Esophagus (tissue), 2 donors: ENCODE results near the gene NUP93. TPM values are rescaled to one million over a fixed set of nuclear protein-coding genes. Genes with fewer than 3 reads are reported as not detected.

ENCODE experiments used
- polyA plus RNA-seq, 2 donors: library from polyadenylated mRNA; stranded (reverse); fragments of 200-250 nt; gene quantifications; one replicate each; pipeline ENCODE4 v1.2.3, GENCODE V29; 2013
- donor health status: healthy with polysubstance abuse.
- donor health status: Bipolar disorder and iron deficiency.

NUP93 gene
- polyA plus RNA-seq, 2 donors, result 36.0 to 38.0 TPM

Other genes starting within 250 kb of the NUP93 start
- gene BBS2, start 210.1 kb upstream of the NUP93 start, polyA plus RNA-seq, result 10 to 100 TPM; 24.2 to 29.0 TPM
- 1 to 10 TPM; 1.3 to 7.4 TPM for gene MT4, start 165.1 kb upstream of the NUP93 start, polyA plus RNA-seq
- gene MT3, start 140.6 kb upstream of the NUP93 start, polyA plus RNA-seq, result under 1 TPM; 0.67 to 0.96 TPM
- 100 to 1,000 TPM; 264 to 473 TPM for gene MT2A, start 121.5 kb upstream of the NUP93 start, polyA plus RNA-seq
- gene MT1E, start 104.3 kb upstream of the NUP93 start, polyA plus RNA-seq, result 100 to 1,000 TPM; 232 to 268 TPM
- gene MT1M, start 97.5 kb upstream of the NUP93 start, polyA plus RNA-seq, result 1 to 10 TPM; 4.0 to 9.1 TPM
- gene MT1A, start 91.5 kb upstream of the NUP93 start, polyA plus RNA-seq, result 10 to 100 TPM in 1 of 2 donors, 1 to 10 TPM in 1; 9.8 to 10.3 TPM
- under 1 TPM in 1 of 2 donors, not detected in 1; 0.68 TPM for gene MT1B, start 78.2 kb upstream of the NUP93 start, polyA plus RNA-seq
- gene MT1F, start 72.2 kb upstream of the NUP93 start, polyA plus RNA-seq, result 10 to 100 TPM; 11.0 to 11.2 TPM
- 100 to 1,000 TPM; 459 to 751 TPM for gene MT1G, start 62.1 kb upstream of the NUP93 start, polyA plus RNA-seq
- 10 to 100 TPM; 32.9 to 63.3 TPM for gene MT1H, start 60.3 kb upstream of the NUP93 start, polyA plus RNA-seq
- 1,000 to 10,000 TPM; 1,462 to 1,505 TPM for gene MT1X, start 47.7 kb upstream of the NUP93 start, polyA plus RNA-seq
- under 1 TPM; 0.04 to 0.06 TPM for gene SLC12A3, start 135.1 kb downstream of the NUP93 start, polyA plus RNA-seq
- 10 to 100 TPM; 25.6 to 45.4 TPM for gene HERPUD1, start 202.0 kb downstream of the NUP93 start, polyA plus RNA-seq
- gene CETP, start 231.8 kb downstream of the NUP93 start, polyA plus RNA-seq, result under 1 TPM in 1 of 2 donors, not detected in 1; 0.06 TPM